K562 (cell line): Measurements from ENCODE around the gene LEPROT. TPM values are rescaled to one million over a fixed set of nuclear protein-coding genes. Genes with fewer than 3 reads are reported as not detected.

ENCODE experiments used
- ATAC-seq: fragments of 200-7000 bp; cut with Tn5 transposase; 3 replicates; pipeline ENCODE4 v1.9.1; 2020; ENCODE audit warnings: moderate library complexity
- BruUV-seq: library from RNA; stranded (reverse); fragments of 400-500 nt; replicated peaks from 2 replicates; lab custom pipeline; 2021; lab: Mats Ljungman, UMichigan
- CTCF ChIA-PET: fragments of 300-600 bp; formaldehyde crosslinking; extraction: SDS; loops from one replicate; lab custom pipeline; 2021; ENCODE audit warnings: low intra/inter-chr PET ratio; lab: Yijun Ruan, JAX
- POLR2A ChIA-PET: fragments of 300-600, 350-650 bp; sonication (Branson Sonifier 250); formaldehyde crosslinking; extraction: SDS; loops from one replicate; lab custom pipeline; 2021; ENCODE audit warnings: antibody characterized with exemption, inconsistent platforms; lab: Yijun Ruan, JAX
- DNase-seq, 4 experiments: peaks; one replicate each; pipeline versions ENCODE4 v3.0.0 to v3.0.0-alpha.2; 2011 to 2018; ENCODE audit warnings: low spot score in 3 of 4, mixed read lengths in 3 of 4; ENCODE audit errors: extremely low read depth in 1 of 4
- FAIRE-seq: peaks from 2 replicates; lab custom pipeline; 2011; peaks lifted over from hg19 to GRCh38; lab: Jason Lieb, UNC
- H2AFZ ChIP-seq: 2 replicates; pipeline ENCODE4 v1.6.0; 2011; ENCODE audit warnings: low read depth, low read length, control low read depth, inconsistent platforms
- H3K27ac ChIP-seq: fragments of 200-600 bp; 3 replicates; pipeline ENCODE4 v1.8.0; 2011; ENCODE audit warnings: low read depth, mild to moderate bottlenecking, control low read depth, inconsistent platforms, low read length, moderate library complexity, mixed read lengths; ENCODE audit errors: extremely low read depth
- H3K27me3 ChIP-seq, 2 experiments: fragments of 300-600 bp in 1 of 2; 2 replicates in 1 of 2; 3 replicates in 1 of 2; pipeline versions ENCODE4 v1.6.0 to v1.8.0; 2011; ENCODE audit warnings: inconsistent platforms in 2 of 2, low read length in 2 of 2, mild to moderate bottlenecking in 1 of 2, mixed read lengths in 1 of 2, moderate library complexity in 1 of 2; ENCODE audit not compliant: control insufficient read depth in 2 of 2, insufficient read depth in 2 of 2
- H3K36me3 ChIP-seq: fragments of 300-600 bp; 3 replicates; pipeline ENCODE4 v1.8.0; 2011; ENCODE audit warnings: mild to moderate bottlenecking, low read length, inconsistent platforms; ENCODE audit not compliant: control insufficient read depth, insufficient read depth
- H3K4me1 ChIP-seq, 2 experiments: fragments of 200-600 bp in 1 of 2; replicated peaks in 1 of 2; 2 replicates in 1 of 2; 3 replicates in 1 of 2; pipeline versions ENCODE4 v1.5.1 to v1.8.0; 2011; ENCODE audit warnings: inconsistent platforms in 2 of 2, low read length in 2 of 2, mild to moderate bottlenecking in 1 of 2, mixed read lengths in 1 of 2, moderate library complexity in 1 of 2; ENCODE audit not compliant: control insufficient read depth in 2 of 2, insufficient read depth in 2 of 2
- H3K4me2 ChIP-seq: 2 replicates; pipeline ENCODE4 v1.6.1; 2011; ENCODE audit warnings: low read length, control low read depth, inconsistent platforms, mixed read lengths; ENCODE audit not compliant: insufficient read depth
- H3K4me3 ChIP-seq: fragments of 200-600 bp; sonication (generic), shearing (Covaris generic); 2 replicates; pipeline ENCODE4 v1.5.1; 2016; ENCODE audit warnings: control low read depth, inconsistent platforms
- H3K79me2 ChIP-seq: fragments of 200-600 bp; 3 replicates; pipeline ENCODE4 v1.8.0; 2011; ENCODE audit warnings: low read length, inconsistent platforms; ENCODE audit not compliant: control insufficient read depth, insufficient read depth
- H3K9ac ChIP-seq, 2 experiments: 2 replicates each; pipeline versions ENCODE4 v1.6.0 to v1.6.1; 2011; ENCODE audit warnings: low read depth in 2 of 2, low read length in 2 of 2, control low read depth in 1 of 2, inconsistent platforms in 1 of 2, mild to moderate bottlenecking in 1 of 2, mixed read lengths in 1 of 2; ENCODE audit not compliant: insufficient read depth in 1 of 2
- H3K9me1 ChIP-seq: one replicate; pipeline ENCODE4 v1.6.0; 2011; ENCODE audit warnings: inconsistent platforms, mild to moderate bottlenecking, low read length, moderate library complexity; ENCODE audit not compliant: control insufficient read depth, insufficient read depth
- H3K9me3 ChIP-seq: replicated peaks from 2 replicates; pipeline ENCODE4 v1.5.1; 2011; ENCODE audit warnings: low read depth, low read length, inconsistent platforms; ENCODE audit not compliant: control insufficient read depth, insufficient read depth
- H4K20me1 ChIP-seq: replicated peaks from 2 replicates; pipeline ENCODE4 v1.6.1; 2011; ENCODE audit warnings: low read length, inconsistent platforms, mixed read lengths; ENCODE audit not compliant: control insufficient read depth, insufficient read depth
- CTCFL ChIP-seq: IDR thresholded peaks from 2 replicates; pipeline ENCODE4 v1.6.1; 2011; ENCODE audit warnings: borderline replicate concordance, low read depth, mild to moderate bottlenecking, moderate library complexity, low read length; ENCODE audit not compliant: insufficient read depth, poor library complexity, severe bottlenecking
- MCM5 ChIP-seq: fragments of 450-650 bp; IDR thresholded peaks from 2 replicates; pipeline ENCODE4 v1.6.1; 2016; ENCODE audit warnings: low read depth
- SREBF2 ChIP-seq: sonication (generic); formaldehyde crosslinking; IDR thresholded peaks from 2 replicates; pipeline ENCODE4 v1.4.0; 2020; ENCODE audit warnings: mild to moderate bottlenecking, missing genetic modification reagents
- WGBS: fragments of 100-300 bp; shearing (Covaris generic); methylation state at CpG from one replicate; pipeline ENCODE4 v1.1.6; 2016; ENCODE audit warnings: low coverage, mixed read lengths; ENCODE audit not compliant: insufficient coverage; ENCODE audit errors: missing lambda C conversion rate; 5-methylcytosine and 5-hydroxymethylcytosine counted together
- in situ Hi-C: fragments of 300-500 bp; cut with MboI; formaldehyde crosslinking; loops from 4 replicates; pipeline ENCODE4 v1.15.0; 2018; ENCODE audit warnings: inconsistent platforms, mixed read lengths
- intact Hi-C: fragments of 100-400 bp; cut with micrococcal nuclease; formaldehyde crosslinking; loops from 2 replicates; pipeline ENCODE4 v1.14.2; 2022
- polyA plus RNA-seq, 8 experiments: library from polyadenylated mRNA; depleted of rRNA in 4 of 8; stranded (reverse) in 5 of 8; unstranded in 3 of 8; fragments of >200 nt; fragmentation: Nextera tagmentation in 2 of 8; fragmentation: Illumina TruSeq in 1 of 8; extraction: Ambion mirVana in 2 of 8; extraction: Trizol in 1 of 8; gene quantifications; 2 replicates each; pipeline versions ENCODE4 v1.2.1 to v1.2.3, GENCODE V29; 2011 to 2014; ENCODE audit warnings: inconsistent platforms in 1 of 8, missing spikeins in 1 of 8
- total RNA-seq, 7 experiments: library from RNA; depleted of rRNA in 6 of 7; stranded (reverse); fragments of >200 nt in 6 of 7; fragmentation: Illumina TruSeq in 2 of 7; extraction: Trizol in 2 of 7; gene quantifications; 2 replicates each; pipeline versions ENCODE4 v1.2.1 to v1.2.3, GENCODE V29; 2011 to 2021; ENCODE audit warnings: low replicate concordance in 1 of 7
- TF ChIP-seq, protein P1 (sequence below), 2 experiments: IDR thresholded peaks in 1 of 2; conservative IDR thresholded peaks in 1 of 2; 2 replicates each; pipeline ENCODE4 v1.6.1; 2016; ENCODE audit warnings: low read depth in 2 of 2, mild to moderate bottlenecking in 1 of 2, missing compliant biosample characterization in 1 of 2, missing genetic modification characterization in 1 of 2, moderate library complexity in 1 of 2
- TF ChIP-seq, protein P2 (sequence below): fragments of 200-400 bp; formaldehyde crosslinking; IDR thresholded peaks from 2 replicates; pipeline ENCODE4 v1.6.1; 2017; ENCODE audit warnings: mild to moderate bottlenecking, low read depth, low read length, moderate library complexity
- TF ChIP-seq, protein P3 (sequence below): fragments of 250-450 bp; sonication (Bioruptor Pico); IDR thresholded peaks from 2 replicates; pipeline ENCODE4 v1.8.0; 2021; ENCODE audit warnings: borderline replicate concordance, mild to moderate bottlenecking, moderate library complexity; ENCODE audit not compliant: poor library complexity, severe bottlenecking

Gene LEPROT
- total and polyA plus RNA-seq, 9 of the 15 experiments (the other 6 are each of a cell fraction or from before 2014, with no cell fraction given) = 28.1 to 97.5 (median 45.8) TPM

GRCh38 chr1:65429078-65429477 lies 8.6 kb downstream of the LEPROT start (continued):
- TF ChIP-seq CTCFL = no peak

DNA sequence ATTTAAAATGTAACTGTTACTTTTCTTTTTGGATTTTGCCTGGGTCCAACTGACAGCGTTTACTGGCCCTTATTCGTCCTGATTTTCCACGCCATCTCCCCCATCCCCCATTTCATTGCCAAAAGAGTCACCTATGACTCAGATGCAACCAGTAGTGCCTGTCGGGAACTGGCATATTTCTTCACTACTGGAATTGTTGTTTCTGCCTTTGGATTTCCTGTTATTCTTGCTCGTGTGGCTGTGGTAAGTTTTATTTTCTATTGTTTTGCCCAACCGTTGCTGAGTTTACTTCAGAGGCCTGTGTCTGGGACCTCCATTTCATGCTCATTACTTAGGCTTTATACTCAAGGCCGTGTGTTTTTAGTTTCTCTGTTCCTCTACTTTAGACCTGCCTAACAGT lies 9.3 kb downstream of the LEPROT start:
- no TSS peak for BruUV-seq
- H3K4me2 ChIP-seq = no peak overlapping the region
- H4K20me1 ChIP-seq = no peaks in the 10 kb centered on the region
- DNase-seq = no peak
- no peaks in the 10 kb centered on the region for H3K9me3 ChIP-seq
- no peak overlapping the region for H3K4me3 ChIP-seq
- no peak overlapping the region for H3K27ac ChIP-seq
- WGBS = 83% methylated on average over 7 of the region's 7 CpGs
- intact Hi-C loops (loop anchor here (5.0 to 10.0 kb wide), 2 partner anchors 97 to 525 kb away; no protein-coding TSS in a partner anchor), in situ Hi-C loops (loop anchor here (10.0 kb wide), 2 partner anchors 265 to 365 kb away; no protein-coding TSS in a partner anchor)
- POLR2A ChIA-PET = interaction anchor here (1.2 to 1.5 kb wide), 2 partner anchors 11 to 258 kb away, joined by 3 to 7 read pairs; no protein-coding TSS in a partner anchor
- no peak overlapping the region for H3K9ac ChIP-seq
- no peak for FAIRE-seq
- ATAC-seq = no peak
- no peaks in the 10 kb centered on the region for H3K27me3 ChIP-seq
- CTCF ChIA-PET = no interaction called here
- peaks cover 0 to 11% of the 10 kb centered on the region in 2 experiments; a peak in 4 of 5 replicates for H3K4me1 ChIP-seq
- H3K79me2 ChIP-seq = peaks cover 76% of the 10 kb centered on the region
- no peak overlapping the region for H2AFZ ChIP-seq
- peaks cover 91% of the 10 kb centered on the region for H3K36me3 ChIP-seq
- H3K9me1 ChIP-seq = no peaks in the 10 kb centered on the region
- TF ChIP-seq, protein P1, sequence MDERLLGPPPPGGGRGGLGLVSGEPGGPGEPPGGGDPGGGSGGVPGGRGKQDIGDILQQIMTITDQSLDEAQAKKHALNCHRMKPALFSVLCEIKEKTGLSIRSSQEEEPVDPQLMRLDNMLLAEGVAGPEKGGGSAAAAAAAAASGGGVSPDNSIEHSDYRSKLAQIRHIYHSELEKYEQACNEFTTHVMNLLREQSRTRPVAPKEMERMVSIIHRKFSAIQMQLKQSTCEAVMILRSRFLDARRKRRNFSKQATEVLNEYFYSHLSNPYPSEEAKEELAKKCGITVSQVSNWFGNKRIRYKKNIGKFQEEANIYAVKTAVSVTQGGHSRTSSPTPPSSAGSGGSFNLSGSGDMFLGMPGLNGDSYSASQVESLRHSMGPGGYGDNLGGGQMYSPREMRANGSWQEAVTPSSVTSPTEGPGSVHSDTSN (CRISPR knock-in tag; IDR thresholded peaks at IDR 0.05; ENCODE audit: low read depth) = no peak
- TF ChIP-seq, protein P1 (tag; conservative IDR thresholded peaks at IDR 0.05; ENCODE audit: low read depth) = no peak
- TF ChIP-seq, protein P2, sequence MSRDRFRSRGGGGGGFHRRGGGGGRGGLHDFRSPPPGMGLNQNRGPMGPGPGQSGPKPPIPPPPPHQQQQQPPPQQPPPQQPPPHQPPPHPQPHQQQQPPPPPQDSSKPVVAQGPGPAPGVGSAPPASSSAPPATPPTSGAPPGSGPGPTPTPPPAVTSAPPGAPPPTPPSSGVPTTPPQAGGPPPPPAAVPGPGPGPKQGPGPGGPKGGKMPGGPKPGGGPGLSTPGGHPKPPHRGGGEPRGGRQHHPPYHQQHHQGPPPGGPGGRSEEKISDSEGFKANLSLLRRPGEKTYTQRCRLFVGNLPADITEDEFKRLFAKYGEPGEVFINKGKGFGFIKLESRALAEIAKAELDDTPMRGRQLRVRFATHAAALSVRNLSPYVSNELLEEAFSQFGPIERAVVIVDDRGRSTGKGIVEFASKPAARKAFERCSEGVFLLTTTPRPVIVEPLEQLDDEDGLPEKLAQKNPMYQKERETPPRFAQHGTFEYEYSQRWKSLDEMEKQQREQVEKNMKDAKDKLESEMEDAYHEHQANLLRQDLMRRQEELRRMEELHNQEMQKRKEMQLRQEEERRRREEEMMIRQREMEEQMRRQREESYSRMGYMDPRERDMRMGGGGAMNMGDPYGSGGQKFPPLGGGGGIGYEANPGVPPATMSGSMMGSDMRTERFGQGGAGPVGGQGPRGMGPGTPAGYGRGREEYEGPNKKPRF = no peak
- TF ChIP-seq SREBF2 (CRISPR knock-in tag) = no peak
- TF ChIP-seq, protein P3, sequence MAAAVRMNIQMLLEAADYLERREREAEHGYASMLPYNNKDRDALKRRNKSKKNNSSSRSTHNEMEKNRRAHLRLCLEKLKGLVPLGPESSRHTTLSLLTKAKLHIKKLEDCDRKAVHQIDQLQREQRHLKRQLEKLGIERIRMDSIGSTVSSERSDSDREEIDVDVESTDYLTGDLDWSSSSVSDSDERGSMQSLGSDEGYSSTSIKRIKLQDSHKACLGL (CRISPR knock-in tag) = no peak
- TF ChIP-seq MCM5 = no peak
